Activated T-helper 1 cell treated with anti-CD3 and anti-CD28 coated beads, Interleukin-2, amount 50 U/mL, for 16 hours (primary cell): Measurements from ENCODE around the gene METTL16.
"Not testable (repeated sequence)": the region's sequence is repeated elsewhere in the genome, so short reads cannot be mapped to it uniquely, and the experiment has no call there.

Experiments used
- DNase-seq, 2 donors: peaks; one replicate each; pipeline ENCODE4 v3.0.0-alpha.2; 2020; ENCODE audit warnings: low read depth in 1 of 2, low spot score in 1 of 2

Gene METTL16

GRCh38 chr17:2502871-2503580, 8.7 kb downstream of the METTL16 start:
- no peak for DNase-seq

DNA sequence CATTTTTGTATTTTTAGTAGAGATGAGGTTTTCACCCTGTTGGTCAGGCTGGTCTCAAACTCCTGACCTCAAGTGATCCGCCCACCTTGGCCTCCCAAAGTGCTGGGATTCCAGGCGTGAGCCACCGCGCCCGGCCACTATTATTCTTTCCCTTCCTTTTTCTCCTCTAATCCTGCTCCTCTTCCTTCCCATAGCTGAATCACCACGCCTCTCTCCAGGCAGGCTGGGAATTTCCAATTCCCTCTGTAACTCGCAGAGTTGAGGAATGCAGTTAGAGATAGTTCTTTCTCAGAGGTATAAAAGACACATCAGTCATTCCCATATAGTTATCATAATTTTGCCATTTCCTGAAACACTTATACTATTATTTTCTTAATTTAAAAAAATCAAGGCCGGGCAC, 11.2 kb downstream of the METTL16 start:
- DNase-seq = no peak

- DNase-seq = not testable (repeated sequence)
These were observed 22.4 kb downstream of the METTL16 start for GRCh38 chr17:2489286-2489685.

- no peak for DNase-seq
These were observed 24.4 kb downstream of the METTL16 start for GRCh38 chr17:2487306-2487705.

DNA sequence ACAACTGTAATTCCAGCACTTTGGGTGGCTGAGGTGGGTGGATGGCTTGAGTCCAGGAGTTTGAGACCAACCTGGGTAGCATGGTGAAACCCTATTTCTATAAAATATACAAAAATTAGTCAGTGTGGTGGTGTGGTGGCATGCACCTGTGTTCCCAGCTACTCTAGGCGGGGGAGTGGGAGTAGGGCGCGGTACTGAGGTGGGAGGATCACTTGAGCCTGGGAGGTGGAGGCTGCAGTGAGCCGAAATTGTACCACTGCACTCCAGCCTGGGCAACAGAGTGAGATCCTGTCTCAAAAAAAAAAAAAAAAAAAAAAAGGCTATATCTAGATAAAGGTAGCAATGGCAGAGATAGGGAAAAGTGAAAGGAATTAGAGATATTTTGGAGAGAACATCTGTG, 25.0 kb downstream of the METTL16 start:
- DNase-seq = not testable (repeated sequence)

- no peak for DNase-seq
These were observed 25.7 kb downstream of the METTL16 start for GRCh38 chr17:2485970-2486369.

GRCh38 chr17:2485543-2485942, 26.1 kb downstream of the METTL16 start:
- DNase-seq = no peak

- DNase-seq = no peak
These were observed 26.8 kb downstream of the METTL16 start for GRCh38 chr17:2484876-2485275.

DNA sequence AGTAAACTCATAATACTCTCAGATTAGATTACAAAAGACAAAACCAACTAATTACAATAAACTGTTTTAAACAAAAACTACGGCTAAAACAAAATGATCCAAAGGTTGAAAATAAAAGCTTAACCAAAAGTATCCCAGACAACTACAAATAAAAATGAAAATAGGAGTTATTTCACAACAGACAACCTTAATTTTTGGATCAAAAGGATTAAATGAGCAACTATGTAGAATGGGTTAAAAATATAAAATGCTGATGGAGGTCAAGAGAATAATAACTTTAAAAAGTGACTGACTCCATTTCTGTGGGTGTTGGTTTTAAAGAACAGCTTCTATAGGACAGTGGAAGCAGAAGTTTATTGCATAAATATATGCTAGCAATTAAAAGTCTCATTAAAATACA, 28.6 kb downstream of the METTL16 start:
- no peak for DNase-seq

DNA sequence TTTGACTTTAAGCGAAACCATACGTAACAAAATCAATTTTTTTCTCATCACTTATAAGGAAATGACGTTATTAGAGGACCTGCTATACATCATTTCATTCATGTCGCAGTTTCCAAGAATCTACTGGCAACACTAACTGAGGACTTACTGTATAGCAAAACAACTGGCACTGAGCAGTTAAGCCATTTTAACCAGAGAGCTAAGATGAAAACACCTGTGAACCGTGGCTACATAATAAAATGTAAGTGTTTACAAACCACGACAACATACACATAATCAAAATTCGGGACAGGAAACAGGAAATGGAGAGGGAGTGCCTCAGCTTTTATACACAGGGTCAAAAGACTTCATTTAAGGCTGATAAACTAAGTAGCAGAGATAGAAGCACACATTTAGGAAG, 29.5 kb downstream of the METTL16 start:
- DNase-seq = no peak

- no peak for DNase-seq
These were observed 29.9 kb downstream of the METTL16 start for GRCh38 chr17:2481760-2482159.

DNA sequence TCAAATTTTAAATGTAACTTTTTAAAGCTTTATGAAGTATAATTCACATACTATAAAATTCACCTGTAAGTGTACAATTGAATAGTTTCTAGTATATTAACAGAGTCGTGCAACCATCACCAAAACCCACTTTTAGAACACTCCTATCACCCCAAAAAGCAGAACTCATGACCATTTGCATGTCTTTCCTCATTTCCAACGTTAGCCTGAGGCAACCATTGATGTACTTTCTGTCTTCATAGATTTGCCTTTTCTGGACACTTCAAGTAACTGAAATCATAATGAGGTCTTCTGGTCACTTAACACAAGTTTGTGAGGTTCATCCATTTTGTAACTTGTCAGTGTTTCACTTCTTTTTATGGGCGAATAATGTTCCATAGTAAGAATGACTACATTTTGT, 33.2 kb downstream of the METTL16 start:
- no peak for DNase-seq

DNA sequence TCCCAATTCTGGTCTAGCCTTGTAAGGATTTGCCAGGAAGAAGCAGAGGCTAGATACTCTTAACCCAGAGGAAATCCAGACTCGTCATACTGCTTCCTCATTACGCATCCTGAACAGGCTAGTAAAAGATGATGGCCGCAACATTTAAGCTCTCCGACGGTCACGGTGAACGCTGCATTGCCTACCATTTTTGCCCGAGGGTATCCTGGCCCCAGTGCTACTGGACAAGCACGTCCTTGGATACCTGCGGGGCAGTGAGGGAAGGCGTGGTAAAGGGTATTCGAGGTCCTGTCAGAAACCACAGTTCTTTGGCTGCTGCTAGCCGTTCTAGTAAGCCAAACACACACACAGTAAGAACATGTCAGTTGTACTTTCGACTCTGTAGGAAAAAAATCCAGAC, 36.6 kb downstream of the METTL16 start:
- no peak for DNase-seq

- no peak for DNase-seq
These were observed 37.3 kb downstream of the METTL16 start for GRCh38 chr17:2474371-2474770.

GRCh38 chr17:2468270-2468669, 43.4 kb downstream of the METTL16 start:
- no peak for DNase-seq

GRCh38 chr17:2466931-2467330, 44.8 kb downstream of the METTL16 start:
- no peak for DNase-seq

DNA sequence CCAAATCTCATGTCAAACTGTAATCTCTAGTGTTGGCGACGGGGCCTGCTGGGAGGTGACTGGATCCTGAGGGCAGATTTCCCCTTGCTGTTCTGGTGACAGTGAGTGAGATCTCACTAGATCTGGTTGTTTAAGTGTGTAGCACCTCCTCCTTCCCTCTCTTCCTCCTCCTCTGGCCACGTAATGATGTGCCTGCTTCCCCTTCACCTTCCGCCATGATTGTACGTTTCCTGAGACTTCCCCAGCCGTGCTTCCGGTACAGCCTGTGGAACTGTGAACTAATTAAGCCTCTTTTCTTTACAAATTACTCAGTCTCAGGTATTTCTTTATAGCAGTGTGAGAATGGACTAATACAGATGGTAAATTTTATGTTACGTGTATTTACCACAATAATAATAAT, 49.2 kb downstream of the METTL16 start:
- no peak for DNase-seq

DNA sequence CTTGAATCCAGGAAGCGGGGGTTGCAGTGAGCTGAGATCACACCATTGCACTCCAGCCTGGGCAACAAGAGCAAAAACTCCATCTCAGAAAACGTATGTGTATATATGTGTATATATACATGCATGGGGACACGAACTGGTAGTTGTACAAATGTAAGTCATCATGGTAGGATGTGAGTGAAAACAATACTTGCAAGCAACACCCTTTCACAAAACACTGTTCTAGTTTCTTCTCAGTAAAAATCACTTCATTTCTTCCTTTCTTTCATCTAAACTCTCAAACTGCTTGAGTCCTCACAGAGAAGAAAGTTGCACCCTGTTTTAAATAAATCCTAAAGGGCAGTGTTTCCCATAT, 51.8 kb downstream of the METTL16 start:
- DNase-seq = no peak

GRCh38 chr17:2457913-2458312, 53.8 kb downstream of the METTL16 start:
- no peak for DNase-seq

DNA sequence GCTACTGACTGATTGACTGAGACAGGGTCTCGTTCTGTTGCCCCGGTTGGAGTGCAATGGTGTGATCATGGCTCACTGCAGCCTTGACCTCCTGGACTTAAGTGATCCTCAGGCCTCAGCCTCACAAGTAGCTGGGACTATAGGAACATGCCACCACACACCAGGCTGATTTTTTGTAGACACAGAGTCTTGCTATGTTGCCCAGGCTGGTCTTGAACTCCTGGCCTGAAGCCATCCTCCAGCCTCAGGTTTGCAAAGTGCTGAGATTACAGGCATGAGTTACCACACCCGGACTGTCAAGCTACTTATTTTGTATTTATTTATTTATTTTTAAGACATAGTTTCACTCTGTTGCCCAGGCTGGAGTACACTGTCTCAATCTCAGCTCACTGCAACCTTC, 55.2 kb downstream of the METTL16 start:
- no peak for DNase-seq

GRCh38 chr17:2455956-2456355, 55.7 kb downstream of the METTL16 start:
- DNase-seq = no peak

GRCh38 chr17:2453866-2454265, 57.8 kb downstream of the METTL16 start:
- no peak for DNase-seq

GRCh38 chr17:2453325-2453724, 58.4 kb downstream of the METTL16 start:
- DNase-seq = no peak
